ENCODE data around the gene CMC1.

DNA sequence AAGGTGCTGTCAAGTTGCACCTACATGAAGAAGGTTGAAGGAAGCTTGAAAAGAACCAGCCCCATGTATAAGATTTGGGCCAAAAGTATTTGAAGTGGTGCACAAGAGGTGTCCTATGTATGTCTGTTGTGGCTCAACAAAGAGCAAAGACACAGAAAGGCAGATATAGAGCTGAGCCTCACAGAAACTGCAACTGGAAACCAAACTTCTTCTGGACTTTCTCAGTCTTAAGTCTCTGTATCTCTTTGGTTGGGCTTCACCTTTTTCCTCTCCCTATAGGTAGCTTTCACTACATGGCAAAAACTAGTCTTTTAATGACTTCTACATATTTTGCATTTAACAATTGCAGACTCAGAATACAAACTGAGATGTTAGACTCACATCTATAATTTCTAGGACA is 8.8 kb upstream of the CMC1 start:
- TF ChIP-seq, protein P1, sequence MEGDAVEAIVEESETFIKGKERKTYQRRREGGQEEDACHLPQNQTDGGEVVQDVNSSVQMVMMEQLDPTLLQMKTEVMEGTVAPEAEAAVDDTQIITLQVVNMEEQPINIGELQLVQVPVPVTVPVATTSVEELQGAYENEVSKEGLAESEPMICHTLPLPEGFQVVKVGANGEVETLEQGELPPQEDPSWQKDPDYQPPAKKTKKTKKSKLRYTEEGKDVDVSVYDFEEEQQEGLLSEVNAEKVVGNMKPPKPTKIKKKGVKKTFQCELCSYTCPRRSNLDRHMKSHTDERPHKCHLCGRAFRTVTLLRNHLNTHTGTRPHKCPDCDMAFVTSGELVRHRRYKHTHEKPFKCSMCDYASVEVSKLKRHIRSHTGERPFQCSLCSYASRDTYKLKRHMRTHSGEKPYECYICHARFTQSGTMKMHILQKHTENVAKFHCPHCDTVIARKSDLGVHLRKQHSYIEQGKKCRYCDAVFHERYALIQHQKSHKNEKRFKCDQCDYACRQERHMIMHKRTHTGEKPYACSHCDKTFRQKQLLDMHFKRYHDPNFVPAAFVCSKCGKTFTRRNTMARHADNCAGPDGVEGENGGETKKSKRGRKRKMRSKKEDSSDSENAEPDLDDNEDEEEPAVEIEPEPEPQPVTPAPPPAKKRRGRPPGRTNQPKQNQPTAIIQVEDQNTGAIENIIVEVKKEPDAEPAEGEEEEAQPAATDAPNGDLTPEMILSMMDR (conservative IDR thresholded peaks at IDR 0.05), result no peak
- TF ChIP-seq ZFX (IDR thresholded peaks at IDR 0.05), result no peak
